Endothelial cell of umbilical vein (primary cell): Measurements from ENCODE around the gene USP35. TPM values are rescaled to one million over a fixed set of nuclear protein-coding genes. Genes with fewer than 3 reads are reported as not detected.
"Not testable (repeated sequence)": the region's sequence is repeated elsewhere in the genome, so short reads cannot be mapped to it uniquely, and the experiment has no call there.

ENCODE experiments used
- BruUV-seq: library from RNA; stranded (reverse); fragments of 400-500 nt; replicated peaks from 2 replicates; lab custom pipeline; 2021; lab: Mats Ljungman, UMichigan
- CTCF ChIA-PET: fragments of 300-600, 350-600 bp; sonication (Branson Sonifier 250); formaldehyde crosslinking; loops from one replicate; lab custom pipeline; 2021; ENCODE audit warnings: antibody characterized with exemption, inconsistent platforms; lab: Charles Lee
- POLR2A ChIA-PET: fragments of 300-600, 350-600 bp; sonication (Branson Sonifier 250); formaldehyde crosslinking; loops from one replicate; lab custom pipeline; 2021; ENCODE audit warnings: antibody characterized with exemption, inconsistent platforms; lab: Charles Lee
- DNase-seq: peaks from one replicate; pipeline ENCODE4 v3.0.0-alpha.2; 2011; ENCODE audit warnings: low read depth, low spot score
- FAIRE-seq: peaks from 2 replicates; lab custom pipeline; 2011; peaks lifted over from hg19 to GRCh38; lab: Jason Lieb, UNC
- H2AFZ ChIP-seq: 2 replicates; pipeline ENCODE4 v1.6.0; 2012; ENCODE audit warnings: low read depth, low read length, control low read depth, inconsistent platforms
- H3K27ac ChIP-seq: 2 replicates; pipeline ENCODE4 v1.5.1; 2011; ENCODE audit warnings: low read depth, mild to moderate bottlenecking, control low read depth, low read length, moderate library complexity; ENCODE audit not compliant: insufficient read depth
- H3K27me3 ChIP-seq, 2 experiments: 2 replicates each; pipeline versions ENCODE4 v1.6.0 to v1.6.1; 2011; ENCODE audit warnings: low read length in 2 of 2, mixed read lengths in 1 of 2; ENCODE audit not compliant: control insufficient read depth in 2 of 2, insufficient read depth in 2 of 2
- H3K36me3 ChIP-seq, 2 experiments: 2 replicates in 1 of 2; 3 replicates in 1 of 2; pipeline ENCODE4 v1.5.1; 2011; ENCODE audit warnings: low read length in 2 of 2, mild to moderate bottlenecking in 1 of 2, moderate library complexity in 1 of 2; ENCODE audit not compliant: control insufficient read depth in 2 of 2, insufficient read depth in 2 of 2; ENCODE audit errors: extremely low read depth in 1 of 2
- H3K4me1 ChIP-seq: 3 replicates; pipeline ENCODE4 v1.5.1; 2011; ENCODE audit warnings: mild to moderate bottlenecking, low read length; ENCODE audit not compliant: control insufficient read depth, insufficient read depth; ENCODE audit errors: extremely low read depth
- H3K4me2 ChIP-seq: 2 replicates; pipeline ENCODE4 v1.6.1; 2011; ENCODE audit warnings: low read length, control low read depth, mixed read lengths; ENCODE audit not compliant: insufficient read depth
- H3K4me3 ChIP-seq, 3 experiments: fragments of 200-600 bp in 1 of 3; sonication (generic), shearing (Covaris generic) in 1 of 3; replicated peaks in 1 of 3; 2 replicates each; pipeline ENCODE4 v1.5.1; 2011 to 2016; ENCODE audit warnings: control low read depth in 3 of 3, low read length in 3 of 3, mild to moderate bottlenecking in 2 of 3, inconsistent platforms in 1 of 3, low read depth in 1 of 3, moderate library complexity in 1 of 3; ENCODE audit not compliant: insufficient read depth in 1 of 3
- H3K79me2 ChIP-seq: 2 replicates; pipeline ENCODE4 v1.6.0; 2012; ENCODE audit warnings: low read length, inconsistent platforms; ENCODE audit not compliant: control insufficient read depth, insufficient read depth
- H3K9ac ChIP-seq: replicated peaks from 2 replicates; pipeline ENCODE3; 2011; ENCODE audit warnings: low read length, control low read depth; ENCODE audit not compliant: insufficient read depth; ENCODE audit errors: extremely low read depth
- H3K9me1 ChIP-seq: replicated peaks from 3 replicates; pipeline ENCODE4 v1.6.0; 2011; ENCODE audit warnings: mild to moderate bottlenecking, low read length; ENCODE audit not compliant: control insufficient read depth, insufficient read depth; ENCODE audit errors: extremely low read depth
- H3K9me3 ChIP-seq: replicated peaks from 2 replicates; pipeline ENCODE4 v1.5.1; 2012; ENCODE audit warnings: low read length, inconsistent platforms; ENCODE audit not compliant: control insufficient read depth, insufficient read depth
- H4K20me1 ChIP-seq: replicated peaks from 2 replicates; pipeline ENCODE3; 2011; ENCODE audit warnings: mild to moderate bottlenecking, low read length; ENCODE audit not compliant: control insufficient read depth, insufficient read depth; ENCODE audit errors: extremely low read depth
- CTCF ChIP-seq, 2 donors: IDR thresholded peaks; 1 replicate in 1 of 2; 2 replicates in 1 of 2; pipeline ENCODE4 v1.5.1; 2011; ENCODE audit warnings: low read length in 2 of 2, mild to moderate bottlenecking in 2 of 2, moderate library complexity in 2 of 2, control low read depth in 1 of 2, inconsistent platforms in 1 of 2, low read depth in 1 of 2; ENCODE audit not compliant: insufficient read depth in 1 of 2; ENCODE audit errors: extremely low read depth in 1 of 2
- EZH2 ChIP-seq: IDR thresholded peaks from 2 replicates; pipeline ENCODE4 v1.6.1; 2012; ENCODE audit warnings: borderline replicate concordance, low read depth, mild to moderate bottlenecking, moderate library complexity, low read length, inconsistent platforms; ENCODE audit not compliant: severe bottlenecking
- MYC ChIP-seq: IDR thresholded peaks from one replicate; pipeline ENCODE4 v1.6.1; 2011; ENCODE audit warnings: mild to moderate bottlenecking, low read depth, low read length
- dilution Hi-C: fragments of 300-500 bp; cut with MboI; formaldehyde crosslinking; loops from one replicate; pipeline ENCODE4 v1.15.0; 2019; ENCODE audit warnings: low sequenced_read_pairs; ENCODE audit not compliant: extremely low pct_ligation_motif_present
- intact Hi-C: fragments of 100-400 bp; cut with micrococcal nuclease; formaldehyde crosslinking; loops from one replicate; pipeline ENCODE4 v1.10.0; 2022
- polyA plus RNA-seq, 4 experiments: library from polyadenylated mRNA; depleted of rRNA in 3 of 4; stranded (reverse) in 3 of 4; unstranded in 1 of 4; fragments of >200 nt; gene quantifications; 2 replicates each; pipeline versions ENCODE4 v1.2.1 to v1.2.3, GENCODE V29; 2011 to 2012; ENCODE audit warnings: missing spikeins in 1 of 4
- total RNA-seq: library from RNA; stranded (reverse); gene quantifications from 2 replicates; pipeline ENCODE4 v1.2.3, GENCODE V29; 2021

USP35 gene
- total and polyA plus RNA-seq, 2 donors (not counting 3 experiments of a cell fraction or from before 2014, with no cell fraction given), result 8.9 to 12.4 TPM

GRCh38 chr11:78231962-78232501 is 43.3 kb downstream of the USP35 start:
- no peaks in the 10 kb centered on the region for H3K79me2 ChIP-seq
- peaks cover 0 to 2% of the 10 kb centered on the region in 2 experiments for H3K36me3 ChIP-seq
- TF ChIP-seq MYC, result no peak
- TF ChIP-seq EZH2, result no peak
- no peak for TF ChIP-seq CTCF (IDR thresholded peaks at IDR 0.05; ENCODE audit: extremely low read depth in 1 of 2, insufficient read depth in 1 of 2, low read depth in 1 of 2, low read length in 2 of 2)
- no TSS peak for BruUV-seq
- no peak overlapping the region for H3K27ac ChIP-seq
- H3K9me1 ChIP-seq, result no peaks in the 10 kb centered on the region
- no peaks in the 10 kb centered on the region for H4K20me1 ChIP-seq
- dilution Hi-C loops (no loop called here), intact Hi-C loops (no loop called here)
- H3K4me3 ChIP-seq, result no peak overlapping the region
- ChIA-PET CTCF (interaction anchor here (1.0 to 1.4 kb wide), 2 partner anchors 185 to 332 kb away, joined by 3 to 5 read pairs; partner anchors contain the start of gene GAB2), POLR2A (no interaction called here)
- H2AFZ ChIP-seq, result no peak overlapping the region
- no peak overlapping the region for H3K9ac ChIP-seq
- DNase-seq (no peak), FAIRE-seq (no peak)
- H3K4me1 ChIP-seq, result peaks cover 4% of the 10 kb centered on the region
- H3K9me3 ChIP-seq, result no peaks in the 10 kb centered on the region
- H3K27me3 ChIP-seq, result no peaks in the 10 kb centered on the region
- no peak overlapping the region for H3K4me2 ChIP-seq

GRCh38 chr11:78233046-78233445 is 44.3 kb downstream of the USP35 start:
- H3K4me2 ChIP-seq, H3K4me3 ChIP-seq, POLR2A ChIA-PET, intact Hi-C loops, H3K4me1 ChIP-seq, H3K36me3 ChIP-seq, dilution Hi-C loops, H3K9me1 ChIP-seq, H2AFZ ChIP-seq, H3K9ac ChIP-seq, FAIRE-seq, H3K79me2 ChIP-seq, H4K20me1 ChIP-seq, H3K27me3 ChIP-seq, DNase-seq, BruUV-seq, H3K9me3 ChIP-seq, H3K27ac ChIP-seq: not testable (repeated sequence)
- CTCF ChIA-PET, result interaction anchor here (1.4 to 2.0 kb wide), 2 partner anchors 331 to 332 kb away, joined by 5 to 7 read pairs; no protein-coding TSS in a partner anchor
